HFF-Myc (cell line): ENCODE results near the gene GRIK4.

Source experiments
- DNase-seq: peaks from one replicate; pipeline ENCODE4 v3.0.0-alpha.2; 2011; ENCODE audit warnings: low read depth; ENCODE audit errors: extremely low read depth
- H3K4me3 ChIP-seq: replicated peaks from 2 replicates; pipeline ENCODE4 v1.5.1; 2011; ENCODE audit warnings: low read depth, mild to moderate bottlenecking, control low read depth, low read length
- TF ChIP-seq, protein P1 (sequence below): IDR thresholded peaks from 2 replicates; pipeline ENCODE4 v1.5.1; 2012; ENCODE audit warnings: mild to moderate bottlenecking, low read depth, low read length, control low read depth; ENCODE audit errors: missing control alignments

The GRIK4 gene

GRCh38 chr11:120690406-120690805, 178.9 kb downstream of the GRIK4 start:
- TF ChIP-seq, protein P1, sequence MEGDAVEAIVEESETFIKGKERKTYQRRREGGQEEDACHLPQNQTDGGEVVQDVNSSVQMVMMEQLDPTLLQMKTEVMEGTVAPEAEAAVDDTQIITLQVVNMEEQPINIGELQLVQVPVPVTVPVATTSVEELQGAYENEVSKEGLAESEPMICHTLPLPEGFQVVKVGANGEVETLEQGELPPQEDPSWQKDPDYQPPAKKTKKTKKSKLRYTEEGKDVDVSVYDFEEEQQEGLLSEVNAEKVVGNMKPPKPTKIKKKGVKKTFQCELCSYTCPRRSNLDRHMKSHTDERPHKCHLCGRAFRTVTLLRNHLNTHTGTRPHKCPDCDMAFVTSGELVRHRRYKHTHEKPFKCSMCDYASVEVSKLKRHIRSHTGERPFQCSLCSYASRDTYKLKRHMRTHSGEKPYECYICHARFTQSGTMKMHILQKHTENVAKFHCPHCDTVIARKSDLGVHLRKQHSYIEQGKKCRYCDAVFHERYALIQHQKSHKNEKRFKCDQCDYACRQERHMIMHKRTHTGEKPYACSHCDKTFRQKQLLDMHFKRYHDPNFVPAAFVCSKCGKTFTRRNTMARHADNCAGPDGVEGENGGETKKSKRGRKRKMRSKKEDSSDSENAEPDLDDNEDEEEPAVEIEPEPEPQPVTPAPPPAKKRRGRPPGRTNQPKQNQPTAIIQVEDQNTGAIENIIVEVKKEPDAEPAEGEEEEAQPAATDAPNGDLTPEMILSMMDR: no peak
- no peak overlapping the region for H3K4me3 ChIP-seq
- DNase-seq: no peak

DNA sequence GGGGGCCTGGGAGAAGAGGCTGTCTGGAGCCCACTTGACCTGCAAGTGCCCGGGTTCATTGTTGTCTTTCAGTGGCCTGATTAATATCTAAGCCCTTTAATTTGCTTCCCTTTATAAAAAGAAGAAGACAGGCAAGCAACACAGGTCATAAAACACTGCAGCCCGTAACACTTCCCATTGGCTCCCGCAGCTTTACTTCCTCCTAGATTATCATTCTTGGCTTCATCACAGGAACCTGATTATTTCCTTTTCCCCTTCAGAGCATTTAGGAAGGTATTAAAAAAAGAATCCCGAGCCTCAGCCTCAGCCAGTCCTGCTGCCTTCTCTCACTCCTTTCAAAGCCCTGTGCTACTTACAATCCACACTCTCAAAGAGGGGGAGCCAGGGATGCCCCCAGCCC, 183.2 kb downstream of the GRIK4 start:
- no peak overlapping the region for H3K4me3 ChIP-seq
- TF ChIP-seq, protein P1: no peak
- no peak for DNase-seq

GRCh38 chr11:120695426-120695825, 183.9 kb downstream of the GRIK4 start:
- TF ChIP-seq, protein P1: no peak
- no peak for DNase-seq
- no peak overlapping the region for H3K4me3 ChIP-seq

GRCh38 chr11:120695939-120696338, 184.4 kb downstream of the GRIK4 start:
- no peak for DNase-seq
- TF ChIP-seq, protein P1: no peak
- no peak overlapping the region for H3K4me3 ChIP-seq

DNA sequence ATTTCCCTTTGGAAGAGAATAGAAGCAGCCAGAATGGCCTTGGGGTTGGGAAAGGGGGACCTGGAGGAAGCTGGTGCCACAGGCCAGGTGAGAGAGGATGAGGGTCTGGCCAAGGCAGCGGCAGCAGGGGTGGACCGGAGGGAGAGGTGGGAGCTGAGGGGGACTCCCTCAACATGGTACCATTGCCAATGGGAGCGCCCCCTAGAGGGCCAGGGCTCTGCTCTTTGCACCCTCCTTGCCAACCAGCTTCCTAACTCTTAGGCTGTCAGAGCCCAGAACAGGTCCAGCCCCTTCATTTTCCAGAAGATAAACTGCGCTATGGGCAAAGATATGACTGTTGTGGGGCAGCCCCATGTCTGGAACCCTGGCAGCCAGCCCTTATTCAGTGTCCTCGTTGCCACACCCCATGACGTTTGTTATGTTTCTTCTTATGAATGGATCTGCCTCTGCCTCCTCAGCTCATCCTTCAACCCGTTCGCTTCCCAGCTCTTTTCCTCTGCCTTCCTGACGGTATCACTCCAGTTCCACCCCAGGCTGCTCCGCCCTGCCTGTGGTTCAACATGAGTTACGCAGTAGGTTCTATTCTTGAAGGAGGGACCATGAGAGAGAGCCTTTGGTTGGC, 185.2 kb downstream of the GRIK4 start:
- no peak overlapping the region for H3K4me3 ChIP-seq
- no peak for DNase-seq
- TF ChIP-seq, protein P1: peak; percentile 26

GRCh38 chr11:120698918-120699317, 187.4 kb downstream of the GRIK4 start:
- DNase-seq: no peak
- TF ChIP-seq, protein P1: no peak
- H3K4me3 ChIP-seq: no peak overlapping the region

DNA sequence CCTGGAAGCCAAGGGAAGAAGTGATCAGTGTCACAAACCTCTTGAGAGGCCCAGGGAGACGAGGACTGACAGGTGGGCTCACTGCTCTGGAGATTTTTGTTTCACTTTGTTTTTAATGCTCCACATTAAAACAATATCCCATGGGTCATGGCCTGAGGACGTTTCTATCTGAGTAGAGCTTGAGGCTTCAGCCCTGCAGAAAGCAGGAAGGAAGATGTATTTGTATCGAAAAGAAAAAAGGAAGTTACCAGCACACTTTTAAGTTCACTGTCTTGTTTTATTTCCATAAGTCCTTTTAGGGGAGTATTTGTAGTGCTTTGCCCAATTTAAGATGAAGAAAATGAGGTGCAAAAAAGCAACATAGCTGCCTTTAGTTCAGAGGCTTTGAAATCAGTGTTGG, 191.1 kb downstream of the GRIK4 start:
- TF ChIP-seq, protein P1: no peak
- DNase-seq: no peak
- H3K4me3 ChIP-seq: no peak overlapping the region
